Endothelial cell of hepatic sinusoid (primary cell): Measurements from ENCODE around the gene NDUFB7.

Experiments used
- in situ Hi-C: cut with HindIII; loops from 2 replicates; pipeline ENCODE4 v1.10.0; 2017; ENCODE audit warnings: low sequenced_read_pairs

Gene NDUFB7

GRCh38 chr19:14575428-14575980, 3.6 kb upstream of the NDUFB7 start:
- in situ Hi-C loops: no loop called here

GRCh38 chr19:14570864-14571527, 870 bp downstream of the NDUFB7 start:
- in situ Hi-C loops: no loop called here

GRCh38 chr19:14567079-14567478, 4.8 kb downstream of the NDUFB7 start:
- in situ Hi-C loops: loop anchor here (5.0 kb wide), 1 partner anchor 120 kb away; no protein-coding TSS in a partner anchor

- in situ Hi-C loops: loop anchor here (5.0 kb wide), 1 partner anchor 121 kb away; no protein-coding TSS in a partner anchor
Observed at GRCh38 chr19:14566712-14567077, 5.2 kb downstream of the NDUFB7 start.

- in situ Hi-C loops: loop anchor here (5.0 kb wide), 1 partner anchor 121 kb away; no protein-coding TSS in a partner anchor
Observed at GRCh38 chr19:14565765-14566711, 5.8 kb downstream of the NDUFB7 start.

- in situ Hi-C loops: loop anchor here (5.0 kb wide), 1 partner anchor 122 kb away; no protein-coding TSS in a partner anchor
Observed at GRCh38 chr19:14565298-14565679, 6.6 kb downstream of the NDUFB7 start.

- in situ Hi-C loops: loop anchor here (5.0 kb wide), 1 partner anchor 123 kb away; no protein-coding TSS in a partner anchor
Observed at GRCh38 chr19:14564652-14565297, 7.1 kb downstream of the NDUFB7 start.

- in situ Hi-C loops: no loop called here
Observed at GRCh38 chr19:14563989-14564651, 7.7 kb downstream of the NDUFB7 start.

- in situ Hi-C loops: no loop called here
Observed at GRCh38 chr19:14563590-14563926, 8.3 kb downstream of the NDUFB7 start.

GRCh38 chr19:14562660-14563589, 8.9 kb downstream of the NDUFB7 start:
- in situ Hi-C loops: no loop called here

- in situ Hi-C loops: no loop called here
Observed at GRCh38 chr19:14561847-14562351, 10.0 kb downstream of the NDUFB7 start.

GRCh38 chr19:14561249-14561648, 10.6 kb downstream of the NDUFB7 start:
- in situ Hi-C loops: no loop called here

GRCh38 chr19:14560776-14561108, 11.1 kb downstream of the NDUFB7 start:
- in situ Hi-C loops: no loop called here

- in situ Hi-C loops: no loop called here
Observed at GRCh38 chr19:14559916-14560775, 11.7 kb downstream of the NDUFB7 start.

GRCh38 chr19:14558370-14559066, 13.3 kb downstream of the NDUFB7 start:
- in situ Hi-C loops: no loop called here

GRCh38 chr19:14556662-14557188, 15.1 kb downstream of the NDUFB7 start:
- in situ Hi-C loops: no loop called here

GRCh38 chr19:14555918-14556661, 15.8 kb downstream of the NDUFB7 start:
- in situ Hi-C loops: no loop called here
